H9 (cell line): ENCODE data around the gene ADAM19. TPM values are rescaled to one million over a fixed set of nuclear protein-coding genes. Genes with fewer than 3 reads are reported as not detected.

Experiments
- DNase-seq: peaks from one replicate; pipeline ENCODE4 v3.0.0-alpha.2; 2017
- H2AFZ ChIP-seq: one replicate; pipeline ENCODE4 v1.6.1; 2013; ENCODE audit warnings: mild to moderate bottlenecking, low read length, control low read depth, moderate library complexity
- H2AK5ac ChIP-seq: 2 replicates; pipeline ENCODE4 v1.6.1; 2013; ENCODE audit warnings: low read length, control low read depth, mixed read lengths; ENCODE audit not compliant: insufficient read length
- H2BK120ac ChIP-seq: one replicate; pipeline ENCODE4 v1.6.1; 2013; ENCODE audit warnings: low read depth, mild to moderate bottlenecking, low read length, control low read depth, inconsistent platforms; ENCODE audit not compliant: poor library complexity, severe bottlenecking
- H2BK12ac ChIP-seq: 2 replicates; pipeline ENCODE4 v1.6.1; 2013; ENCODE audit warnings: low read length, control low read depth, mixed read lengths, low read depth; ENCODE audit not compliant: insufficient read length
- H2BK15ac ChIP-seq: 2 replicates; pipeline ENCODE4 v1.6.1; 2013; ENCODE audit warnings: low read depth, low read length, control low read depth
- H2BK20ac ChIP-seq: one replicate; pipeline ENCODE4 v1.6.1; 2013; ENCODE audit warnings: low read depth, mild to moderate bottlenecking, low read length, control low read depth, inconsistent platforms; ENCODE audit not compliant: poor library complexity, severe bottlenecking
- H2BK5ac ChIP-seq: 2 replicates; pipeline ENCODE4 v1.6.1; 2013; ENCODE audit warnings: low read length, control low read depth, mixed read lengths; ENCODE audit not compliant: insufficient read length
- H3K14ac ChIP-seq: 2 replicates; pipeline ENCODE4 v1.6.1; 2013; ENCODE audit warnings: low read length, control low read depth; ENCODE audit not compliant: insufficient read depth
- H3K18ac ChIP-seq: 2 replicates; pipeline ENCODE4 v1.6.1; 2013; ENCODE audit warnings: low read depth, mild to moderate bottlenecking, mixed read lengths, low read length, control low read depth; ENCODE audit not compliant: insufficient read length
- H3K23ac ChIP-seq: 2 replicates; pipeline ENCODE4 v1.6.1; 2013; ENCODE audit warnings: low read length, control low read depth, mixed read lengths, low read depth; ENCODE audit not compliant: insufficient read length
- H3K23me2 ChIP-seq: 2 replicates; pipeline ENCODE4 v1.6.1; 2013; ENCODE audit warnings: low read depth, mild to moderate bottlenecking, mixed read lengths, low read length, control low read depth; ENCODE audit not compliant: insufficient read length, poor library complexity, severe bottlenecking
- H3K27ac ChIP-seq: 2 replicates; pipeline ENCODE4 v1.5.1; 2013; ENCODE audit warnings: low read length, control low read depth, mixed read lengths, low read depth; ENCODE audit not compliant: insufficient read length
- H3K27me3 ChIP-seq: 2 replicates; pipeline ENCODE4 v1.6.1; 2013; ENCODE audit warnings: low read length, control low read depth, inconsistent platforms; ENCODE audit not compliant: insufficient read depth
- H3K4ac ChIP-seq: 2 replicates; pipeline ENCODE4 v1.6.1; 2013; ENCODE audit warnings: low read depth, mild to moderate bottlenecking, control low read depth, inconsistent platforms, low read length, moderate library complexity
- H3K4me1 ChIP-seq: 2 replicates; pipeline ENCODE4 v1.6.1; 2013; ENCODE audit warnings: low read length, control low read depth, inconsistent platforms; ENCODE audit not compliant: insufficient read depth
- H3K4me2 ChIP-seq: 2 replicates; pipeline ENCODE4 v1.6.1; 2013; ENCODE audit warnings: low read length, control low read depth, mixed read lengths; ENCODE audit not compliant: insufficient read length, insufficient read depth
- H3K56ac ChIP-seq: 2 replicates; pipeline ENCODE4 v1.6.1; 2013; ENCODE audit warnings: low read depth, mild to moderate bottlenecking, mixed read lengths, low read length, control low read depth; ENCODE audit not compliant: insufficient read length
- H3K79me1 ChIP-seq: 2 replicates; pipeline ENCODE4 v1.6.1; 2013; ENCODE audit warnings: low read depth, mild to moderate bottlenecking, moderate library complexity, low read length, control low read depth, inconsistent platforms; ENCODE audit not compliant: insufficient read depth, poor library complexity, severe bottlenecking
- H3K79me2 ChIP-seq: 2 replicates; pipeline ENCODE4 v1.6.1; 2013; ENCODE audit warnings: low read length, control low read depth, inconsistent platforms; ENCODE audit not compliant: insufficient read depth
- H3K9ac ChIP-seq: 2 replicates; pipeline ENCODE4 v1.6.1; 2013; ENCODE audit warnings: low read length, control low read depth, mixed read lengths; ENCODE audit not compliant: insufficient read length; ENCODE audit errors: extremely low read depth
- H3K9me3 ChIP-seq: one replicate; pipeline ENCODE4 v1.6.1; 2013; ENCODE audit warnings: low read depth, low read length, inconsistent platforms; ENCODE audit not compliant: control insufficient read depth
- H3T11ph ChIP-seq: one replicate; pipeline ENCODE4 v1.6.1; 2013; ENCODE audit warnings: mild to moderate bottlenecking, low read length, control low read depth, inconsistent platforms
- H4K20me1 ChIP-seq: one replicate; pipeline ENCODE4 v1.6.1; 2013; ENCODE audit not compliant: control insufficient read depth, insufficient read length, insufficient read depth
- H4K5ac ChIP-seq: 2 replicates; pipeline ENCODE4 v1.6.1; 2013; ENCODE audit warnings: low read depth, mild to moderate bottlenecking, mixed read lengths, low read length, control low read depth; ENCODE audit not compliant: insufficient read length
- H4K8ac ChIP-seq: replicated peaks from 2 replicates; pipeline ENCODE4 v1.6.1; 2013; ENCODE audit warnings: low read length, control low read depth, mixed read lengths, low read depth; ENCODE audit not compliant: insufficient read length
- H4K91ac ChIP-seq: 2 replicates; pipeline ENCODE4 v1.6.1; 2013; ENCODE audit warnings: low read depth, mild to moderate bottlenecking, moderate library complexity, mixed read lengths, low read length, control low read depth; ENCODE audit not compliant: insufficient read length
- H3K27ac Mint-ChIP-seq, 3 experiments: 2 replicates in 2 of 3; 3 replicates in 1 of 3; pipeline ENCODE4 v1.8.0; 2020 to 2021; ENCODE audit warnings: mixed read lengths in 3 of 3, mild to moderate bottlenecking in 1 of 3, moderate library complexity in 1 of 3
- H3K27me3 Mint-ChIP-seq: 2 replicates; pipeline ENCODE4 v1.8.0; 2021; ENCODE audit warnings: low read depth, mild to moderate bottlenecking, moderate library complexity, mixed read lengths
- H3K36me3 Mint-ChIP-seq, 3 experiments: 2 replicates in 2 of 3; 3 replicates in 1 of 3; pipeline ENCODE4 v1.8.0; 2020 to 2021; ENCODE audit warnings: low read depth in 3 of 3, mixed read lengths in 3 of 3; ENCODE audit not compliant: insufficient read depth in 1 of 3
- H3K4me1 Mint-ChIP-seq, 2 experiments: 2 replicates each; pipeline ENCODE4 v1.8.0; 2020; ENCODE audit warnings: mixed read lengths in 2 of 2
- H3K4me3 Mint-ChIP-seq, 2 experiments: 2 replicates in 1 of 2; 3 replicates in 1 of 2; pipeline ENCODE4 v1.8.0; 2020 to 2021; ENCODE audit warnings: mild to moderate bottlenecking in 2 of 2, mixed read lengths in 2 of 2, moderate library complexity in 1 of 2
- H3K9me3 Mint-ChIP-seq, 2 experiments: 2 replicates in 1 of 2; 3 replicates in 1 of 2; pipeline ENCODE4 v1.8.0; 2020; ENCODE audit warnings: mild to moderate bottlenecking in 2 of 2, mixed read lengths in 2 of 2, moderate library complexity in 1 of 2
- CTCF ChIP-seq: fragments of 200-600 bp; sonication (generic); conservative IDR thresholded peaks from 3 replicates; pipeline ENCODE4 v1.8.0; 2021; ENCODE audit warnings: antibody characterized with exemption, mild to moderate bottlenecking
- total RNA-seq: library from RNA; stranded (reverse); gene quantifications from 2 replicates; pipeline ENCODE4 v1.2.1, GENCODE V29; 2021

Gene ADAM19
- total RNA-seq, 1 experiment from 2014 or later: 9.9 TPM

GRCh38 chr5:157620776-157621175, 45.2 kb upstream of the ADAM19 start:
- Histone ChIP-seq H4K91ac (no peak overlapping the region), H3K23ac (no peak overlapping the region), H3K79me1 (no peaks in the 10 kb centered on the region), H3K4ac (no peak overlapping the region), H2BK15ac (no peak overlapping the region), H2AFZ (no peak overlapping the region), H2BK120ac (no peak overlapping the region), H2AK5ac (no peak overlapping the region), H3K14ac (no peak overlapping the region), H3K23me2 (no peaks in the 10 kb centered on the region), H2BK12ac (no peak overlapping the region), H3K27me3 (no peaks in the 10 kb centered on the region), H4K5ac (no peak overlapping the region), H3K4me2 (no peak overlapping the region), H2BK20ac (no peak overlapping the region), H3K27ac (no peak overlapping the region), H3K9ac (no peak overlapping the region), H3K79me2 (no peaks in the 10 kb centered on the region), H3T11ph (no peak overlapping the region), H4K20me1 (no peaks in the 10 kb centered on the region), H2BK5ac (no peak overlapping the region), H3K9me3 (no peaks in the 10 kb centered on the region), H4K8ac (no peak overlapping the region), H3K18ac (no peak overlapping the region), H3K56ac (no peak overlapping the region), H3K4me1 (no peaks in the 10 kb centered on the region)
- no peak for DNase-seq
- Mint-ChIP-seq H3K36me3 (no peaks in the 10 kb centered on the region), H3K27ac (no peak overlapping the region), H3K27me3 (no peaks in the 10 kb centered on the region; the same call in none of the 2 replicates), H3K9me3 (peaks cover 2 to 13% of the 10 kb centered on the region in 2 experiments; a peak in 2 of 5 replicates), H3K4me3 (no peak overlapping the region), H3K4me1 (no peaks in the 10 kb centered on the region)
- TF ChIP-seq CTCF: no peak
